Spleen (tissue), 11 donors: ENCODE data around the gene ACAN. TPM values are rescaled to one million over a fixed set of nuclear protein-coding genes. Genes with fewer than 3 reads are reported as not detected.
"Not testable (repeated sequence)": the region's sequence is repeated elsewhere in the genome, so short reads cannot be mapped to it uniquely, and the experiment has no call there.

Experiments used
- DNase-seq: peaks from one replicate; pipeline ENCODE4 v3.0.0-alpha.2; 2020
- H3K27ac ChIP-seq, 8 donors: fragments of 200-600 bp; sonication (generic) in 7 of 8; 1 replicate in 4 of 8; 2 replicates in 4 of 8; pipeline versions ENCODE4 v1.5.0 to v1.8.0; 2016 to 2021; ENCODE audit warnings: inconsistent platforms in 4 of 8, mild to moderate bottlenecking in 4 of 8, moderate library complexity in 1 of 8
- H3K27me3 ChIP-seq, 7 donors: fragments of 200-600 bp; sonication (generic) in 6 of 7; replicated peaks in 1 of 7; 1 replicate in 4 of 7; 2 replicates in 3 of 7; pipeline versions ENCODE4 v1.5.0 to v1.8.0; 2016 to 2021; ENCODE audit warnings: inconsistent platforms in 3 of 7, mild to moderate bottlenecking in 1 of 7
- H3K36me3 ChIP-seq, 6 donors: fragments of 200-600 bp; sonication (generic) in 5 of 6; 1 replicate in 4 of 6; 2 replicates in 2 of 6; pipeline versions ENCODE4 v1.5.0 to v1.8.0; 2016 to 2021; ENCODE audit warnings: inconsistent platforms in 2 of 6
- H3K4me1 ChIP-seq, 6 donors: fragments of 200-600 bp; sonication (generic) in 5 of 6; 1 replicate in 3 of 6; 2 replicates in 3 of 6; pipeline versions ENCODE4 v1.5.0 to v1.8.0; 2016 to 2021; ENCODE audit warnings: inconsistent platforms in 3 of 6
- H3K4me3 ChIP-seq, 8 donors: fragments of 200-600 bp; sonication (generic) in 7 of 8; 1 replicate in 4 of 8; 2 replicates in 4 of 8; pipeline versions ENCODE4 v1.5.0 to v1.8.0; 2016 to 2021; ENCODE audit warnings: inconsistent platforms in 4 of 8, mild to moderate bottlenecking in 4 of 8, moderate library complexity in 2 of 8
- H3K9me3 ChIP-seq, 8 donors: fragments of 200-600 bp; sonication (generic) in 7 of 8; 1 replicate in 4 of 8; 2 replicates in 4 of 8; pipeline versions ENCODE4 v1.5.0 to v1.8.0; 2016 to 2021; ENCODE audit warnings: inconsistent platforms in 4 of 8
- POLR2A ChIP-seq, 3 donors: fragments of 450-650 bp; IDR thresholded peaks; one replicate each; pipeline ENCODE4 v1.5.1; 2017; ENCODE audit warnings: antibody characterized with exemption in 3 of 3, mild to moderate bottlenecking in 1 of 3
- POLR2AphosphoS5 ChIP-seq, 3 donors: sonication (generic); formaldehyde crosslinking; IDR thresholded peaks; one replicate each; pipeline ENCODE4 v1.5.1; 2017; ENCODE audit warnings: antibody characterized with exemption in 3 of 3
- WGBS, 5 donors: extraction: QIAGEN DNeasy Blood & Tissue Kit in 3 of 5; methylation state at CpG; one replicate each; pipeline versions ENCODE4 v1.1.5 to v1.1.7; 2013 to 2018; 5-methylcytosine and 5-hydroxymethylcytosine counted together
- intact Hi-C: fragments of 100-400 bp; cut with DNase I; formaldehyde crosslinking; loops from one replicate; pipeline ENCODE4 v1.15.0; 2023; ENCODE audit warnings: low total_unique reads
- polyA plus RNA-seq, 3 donors: library from polyadenylated mRNA; stranded (reverse); fragments of 200-250 nt; gene quantifications; one replicate each; pipeline ENCODE4 v1.2.1, GENCODE V29; 2013
- total RNA-seq, 7 donors: library from RNA; depleted of rRNA in 3 of 7; stranded (reverse); fragments of >200 nt in 3 of 7; fragmentation: NEBNext Ultra II Directional in 4 of 7; extraction: Animal tissue kit (Norgen Biotek cat#: 25700) in 4 of 7; gene quantifications; one replicate each; pipeline versions ENCODE4 v1.1.0 to v1.2.1, GENCODE V29; 2016 to 2021
- TF ChIP-seq, protein P1 (sequence below), 11 experiments: fragments of 200-600 bp in 7 of 11; fragments of 450-650 bp in 4 of 11; sonication (generic) in 4 of 11; IDR thresholded peaks in 8 of 11; conservative IDR thresholded peaks in 3 of 11; 1 replicate in 7 of 11; 2 replicates in 4 of 11; pipeline versions ENCODE4 v1.4.0 to v1.8.0; 2016 to 2021; ENCODE audit warnings: antibody characterized with exemption in 11 of 11, inconsistent platforms in 4 of 11, mild to moderate bottlenecking in 1 of 11
- donor health status: healthy with polysubstance abuse.
- donor health status: DM: no; HTN: no; CAD: no; lungs with moderate emphysema.
- donor health status: DM: no; HTN: no; CAD: no.
- donor health status: Bipolar disorder and iron deficiency.
- donor health status: healthy.
- donor health status: DM: no; HTN: no; CAD: no.
- donor health status: DM: yes; HTN: yes; CAD: no.

ACAN gene
- total and polyA plus RNA-seq, 10 donors: 0.09 to 2.1 (median 0.87) TPM

DNA sequence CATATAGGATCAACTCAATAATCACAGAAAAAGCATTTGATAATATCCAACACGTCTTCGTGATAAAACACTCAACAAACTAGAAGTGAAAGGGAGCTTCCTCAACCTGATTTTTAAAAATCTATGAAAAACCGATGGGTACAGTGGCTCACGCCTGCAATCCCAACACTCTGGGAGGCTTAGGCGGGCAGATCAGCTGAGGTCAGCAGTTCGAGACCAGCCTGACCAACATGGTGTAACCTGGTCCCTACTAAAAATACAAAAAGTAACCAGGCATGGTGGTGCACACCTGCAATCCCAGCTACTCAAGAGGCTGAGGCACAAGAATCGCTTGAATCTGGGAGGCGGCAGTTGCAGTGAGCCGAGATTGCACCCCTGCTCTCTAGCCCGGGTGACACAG is 112.1 kb downstream of the ACAN start:
- no peak for TF ChIP-seq POLR2AphosphoS5 (IDR thresholded peaks at IDR 0.05)
- TF ChIP-seq POLR2A (IDR thresholded peaks at IDR 0.05): no peak
- TF ChIP-seq, protein P1, sequence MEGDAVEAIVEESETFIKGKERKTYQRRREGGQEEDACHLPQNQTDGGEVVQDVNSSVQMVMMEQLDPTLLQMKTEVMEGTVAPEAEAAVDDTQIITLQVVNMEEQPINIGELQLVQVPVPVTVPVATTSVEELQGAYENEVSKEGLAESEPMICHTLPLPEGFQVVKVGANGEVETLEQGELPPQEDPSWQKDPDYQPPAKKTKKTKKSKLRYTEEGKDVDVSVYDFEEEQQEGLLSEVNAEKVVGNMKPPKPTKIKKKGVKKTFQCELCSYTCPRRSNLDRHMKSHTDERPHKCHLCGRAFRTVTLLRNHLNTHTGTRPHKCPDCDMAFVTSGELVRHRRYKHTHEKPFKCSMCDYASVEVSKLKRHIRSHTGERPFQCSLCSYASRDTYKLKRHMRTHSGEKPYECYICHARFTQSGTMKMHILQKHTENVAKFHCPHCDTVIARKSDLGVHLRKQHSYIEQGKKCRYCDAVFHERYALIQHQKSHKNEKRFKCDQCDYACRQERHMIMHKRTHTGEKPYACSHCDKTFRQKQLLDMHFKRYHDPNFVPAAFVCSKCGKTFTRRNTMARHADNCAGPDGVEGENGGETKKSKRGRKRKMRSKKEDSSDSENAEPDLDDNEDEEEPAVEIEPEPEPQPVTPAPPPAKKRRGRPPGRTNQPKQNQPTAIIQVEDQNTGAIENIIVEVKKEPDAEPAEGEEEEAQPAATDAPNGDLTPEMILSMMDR (IDR thresholded peaks at IDR 0.05 in 8 of 11, conservative IDR thresholded peaks at IDR 0.05 in 3 of 11): no peak
- peak overlapping the region in 1 of 8 donors; percentile 1 for H3K27ac ChIP-seq
- intact Hi-C loops: no loop called here
- peaks cover 0 to 27% (median 0%) of the 10 kb centered on the region in 7 donors for H3K27me3 ChIP-seq
- no peak for DNase-seq
- no peak overlapping the region for H3K4me3 ChIP-seq
- H3K36me3 ChIP-seq: no peaks in the 10 kb centered on the region
- no peaks in the 10 kb centered on the region for H3K9me3 ChIP-seq
- H3K4me1 ChIP-seq: peaks cover 0 to 43% (median 13%) of the 10 kb centered on the region in 6 donors
- 93 to 97% (median 94%) methylated on average over 10 of the region's 10 CpGs for WGBS, 5 donors

DNA sequence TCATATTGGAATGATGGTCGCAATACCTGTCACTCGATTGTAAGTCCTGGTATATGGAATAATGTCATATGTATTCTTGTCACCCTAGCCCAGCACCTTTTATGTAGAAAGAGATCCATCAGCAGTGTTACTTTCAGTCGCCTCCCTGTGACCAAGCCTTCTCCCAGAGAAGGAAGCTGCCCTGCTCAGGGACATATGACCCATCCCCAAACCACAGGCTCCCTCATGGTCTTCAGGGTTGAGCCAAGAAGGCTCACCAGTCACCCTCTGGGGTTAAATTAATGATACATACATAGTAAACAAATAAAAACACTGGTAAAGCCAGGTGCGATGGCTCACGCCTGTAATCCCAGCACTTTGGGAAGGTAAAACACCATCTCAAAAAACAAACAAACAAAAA is 114.5 kb downstream of the ACAN start:
- Histone ChIP-seq H3K4me3 (no peak overlapping the region), H3K27me3 (peaks cover 0 to 26% (median 0%) of the 10 kb centered on the region in 7 donors), H3K36me3 (no peaks in the 10 kb centered on the region), H3K9me3 (no peaks in the 10 kb centered on the region), H3K27ac (no peak overlapping the region), H3K4me1 (peaks cover 0 to 22% (median 7%) of the 10 kb centered on the region in 6 donors)
- TF ChIP-seq POLR2A (IDR thresholded peaks at IDR 0.05): no peak
- no peak for DNase-seq
- 87 to 90% (median 87%) methylated on average over 5 of the region's 5 CpGs for WGBS, 5 donors
- intact Hi-C loops: no loop called here

DNA sequence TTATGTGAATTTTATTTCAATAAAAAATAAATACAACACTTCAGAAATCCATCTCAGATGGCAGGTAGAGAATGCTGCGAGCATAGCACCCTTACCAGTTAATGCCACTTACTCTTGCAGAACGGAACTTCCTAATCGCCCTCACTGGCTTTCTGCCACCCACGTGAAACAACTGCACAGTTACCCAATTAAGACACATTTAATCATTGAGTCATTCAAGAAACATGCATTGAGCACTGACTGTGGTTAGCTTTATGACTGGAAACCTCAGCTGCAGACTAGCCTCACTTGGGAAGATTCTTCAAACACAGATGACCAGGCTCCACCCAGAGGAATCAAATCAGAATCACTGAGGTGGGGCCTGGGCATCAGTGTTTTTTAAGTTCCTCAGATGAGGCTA is 115.5 kb downstream of the ACAN start:
- DNase-seq: no peak
- Histone ChIP-seq H3K4me1 (peaks cover 0 to 13% (median under 1%) of the 10 kb centered on the region in 6 donors), H3K27me3 (peaks cover 0 to 22% (median 0%) of the 10 kb centered on the region in 7 donors), H3K9me3 (no peaks in the 10 kb centered on the region), H3K4me3 (no peak overlapping the region), H3K36me3 (no peaks in the 10 kb centered on the region), H3K27ac (no peak overlapping the region)
- TF ChIP-seq POLR2AphosphoS5 (IDR thresholded peaks at IDR 0.05): peak in 1 of 3 donors; percentile 24
- TF ChIP-seq, protein P1 (IDR thresholded peaks at IDR 0.05 in 8 of 11, conservative IDR thresholded peaks at IDR 0.05 in 3 of 11): no peak
- TF ChIP-seq POLR2A (IDR thresholded peaks at IDR 0.05): no peak
- intact Hi-C loops: no loop called here
- WGBS, 5 donors: 24 to 52% (median 38%) methylated on average over 4 of the region's 4 CpGs

DNA sequence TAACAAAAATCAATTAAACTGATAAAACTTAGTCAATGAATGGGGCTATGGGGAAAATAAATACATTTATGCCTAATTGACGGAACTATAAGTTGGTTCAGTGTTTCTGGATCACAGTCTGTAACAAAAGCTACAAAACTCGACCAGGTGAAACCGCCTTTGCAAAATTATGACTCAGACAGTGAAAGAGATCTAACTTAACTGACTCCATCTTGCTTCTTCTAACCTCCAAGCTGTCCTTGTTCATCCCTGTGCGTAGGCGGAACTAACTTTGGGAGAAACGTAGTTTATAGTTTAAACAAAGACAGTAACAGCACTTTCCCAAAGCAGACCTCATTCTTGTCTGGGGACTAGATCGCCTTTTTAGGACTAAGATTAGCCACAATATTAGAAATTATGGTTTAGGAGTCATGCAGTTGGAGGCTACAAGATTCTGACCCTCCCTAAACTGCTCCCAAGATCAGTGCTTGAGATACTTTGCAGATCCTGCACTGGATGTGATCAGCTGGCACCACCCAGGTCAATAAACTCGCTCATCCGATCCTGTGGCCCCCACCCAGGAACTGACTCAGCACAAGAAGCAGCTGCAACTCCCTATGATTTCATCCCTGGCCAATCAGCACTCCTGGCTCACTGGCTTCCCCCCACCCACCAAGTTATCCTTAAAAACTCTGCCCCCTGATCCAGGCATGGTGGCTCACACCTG is 117.1 kb downstream of the ACAN start:
- Histone ChIP-seq H3K4me3 (no peak overlapping the region), H3K27me3 (peaks cover 0 to 20% (median 0%) of the 10 kb centered on the region in 7 donors), H3K27ac (no peak overlapping the region), H3K9me3 (no peaks in the 10 kb centered on the region), H3K36me3 (no peaks in the 10 kb centered on the region), H3K4me1 (peaks cover 0 to 10% (median 0%) of the 10 kb centered on the region in 6 donors)
- TF ChIP-seq POLR2AphosphoS5 (IDR thresholded peaks at IDR 0.05) (no peak), POLR2A (IDR thresholded peaks at IDR 0.05) (no peak)
- TF ChIP-seq, protein P1 (IDR thresholded peaks at IDR 0.05 in 8 of 11, conservative IDR thresholded peaks at IDR 0.05 in 3 of 11): no peak
- WGBS, 5 donors: 68 to 83% (median 73%) methylated on average over 8 to 9 of the region's 9 CpGs
- intact Hi-C loops: no loop called here
- no peak for DNase-seq

DNA sequence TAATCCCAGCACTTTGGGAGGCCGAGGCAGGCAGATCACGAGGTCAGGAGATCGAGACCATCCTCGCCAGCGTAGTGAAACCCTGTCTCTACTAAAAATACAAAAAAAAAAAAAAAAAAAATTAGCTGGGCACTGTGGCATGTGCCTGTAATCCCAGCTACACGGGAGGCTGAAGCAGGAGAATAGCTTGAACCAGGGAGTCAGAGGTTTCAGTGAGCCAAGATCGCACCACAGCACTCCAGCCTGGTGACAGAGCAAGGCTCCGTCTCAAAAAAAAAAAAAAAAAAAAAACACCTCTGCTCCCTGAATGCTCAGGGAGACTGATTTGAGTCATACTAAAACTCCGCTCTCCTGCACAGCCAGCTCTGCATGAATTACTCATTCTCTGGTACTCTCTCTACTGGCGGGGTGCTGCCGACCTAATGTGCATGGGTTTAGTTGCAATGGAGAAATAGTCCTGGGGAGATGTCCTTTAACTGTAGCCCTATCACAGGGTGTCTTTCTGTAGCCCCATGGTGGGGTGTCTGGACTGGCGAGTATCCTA is 117.7 kb downstream of the ACAN start:
- intact Hi-C loops, H3K4me3 ChIP-seq, H3K4me1 ChIP-seq, H3K27ac ChIP-seq, H3K9me3 ChIP-seq, H3K36me3 ChIP-seq, DNase-seq: not testable (repeated sequence)
- H3K27me3 ChIP-seq: peaks cover 0 to 19% (median 0%) of the 10 kb centered on the region in 7 donors
- 65 to 88% (median 84%) methylated on average over 12 of the region's 12 CpGs for WGBS, 5 donors
